Astrocyte (in vitro differentiated cells and primary cell): ENCODE data around the gene RFTN1. TPM values are rescaled to one million over a fixed set of nuclear protein-coding genes. Genes with fewer than 3 reads are reported as not detected.

Source experiments
- DNase-seq: peaks from one replicate; pipeline ENCODE4 v3.0.0-alpha.2; 2010; ENCODE audit warnings: low read depth
- FAIRE-seq: peaks from 2 replicates; lab custom pipeline; 2011; peaks lifted over from hg19 to GRCh38; lab: Jason Lieb, UNC
- H2AFZ ChIP-seq: 2 replicates; pipeline ENCODE4 v1.6.0; 2012; ENCODE audit warnings: low read depth, low read length, inconsistent platforms
- H3K27ac ChIP-seq: 2 replicates; pipeline ENCODE4 v1.5.1; 2011; ENCODE audit warnings: low read depth, low read length, inconsistent platforms
- H3K27me3 ChIP-seq: 2 replicates; pipeline ENCODE4 v1.6.0; 2011; ENCODE audit warnings: low read length, inconsistent platforms; ENCODE audit not compliant: insufficient read depth
- H3K36me3 ChIP-seq: 2 replicates; pipeline ENCODE4 v1.5.1; 2011; ENCODE audit warnings: low read length, inconsistent platforms; ENCODE audit not compliant: insufficient read depth
- H3K4me1 ChIP-seq: 2 replicates; pipeline ENCODE4 v1.5.1; 2011; ENCODE audit warnings: low read length, inconsistent platforms; ENCODE audit not compliant: insufficient read depth
- H3K4me2 ChIP-seq: 2 replicates; pipeline ENCODE4 v1.6.0; 2012; ENCODE audit warnings: low read length, inconsistent platforms
- H3K4me3 ChIP-seq: 2 replicates; pipeline ENCODE4 v1.5.1; 2011; ENCODE audit warnings: low read depth, mild to moderate bottlenecking, low read length, inconsistent platforms; ENCODE audit not compliant: insufficient read depth
- H3K79me2 ChIP-seq: 2 replicates; pipeline ENCODE4 v1.6.0; 2012; ENCODE audit warnings: mild to moderate bottlenecking, low read length, inconsistent platforms; ENCODE audit not compliant: insufficient read depth
- H3K9ac ChIP-seq: 2 replicates; pipeline ENCODE4 v1.6.0; 2012; ENCODE audit warnings: mild to moderate bottlenecking, low read length, inconsistent platforms
- H3K9me3 ChIP-seq: 2 replicates; pipeline ENCODE4 v1.5.1; 2012; ENCODE audit warnings: low read depth, mild to moderate bottlenecking, low read length, inconsistent platforms; ENCODE audit not compliant: insufficient read depth
- H4K20me1 ChIP-seq: 2 replicates; pipeline ENCODE4 v1.6.0; 2012; ENCODE audit warnings: low read length, inconsistent platforms; ENCODE audit not compliant: insufficient read depth
- H3K27ac Mint-ChIP-seq: one replicate; pipeline ENCODE4 v1.8.0; 2021; ENCODE audit warnings: mild to moderate bottlenecking, mixed read lengths; ENCODE audit not compliant: unreplicated experiment
- H3K27me3 Mint-ChIP-seq: one replicate; pipeline ENCODE4 v1.8.0; 2021; ENCODE audit warnings: low read depth, mixed read lengths; ENCODE audit not compliant: unreplicated experiment
- H3K36me3 Mint-ChIP-seq: one replicate; pipeline ENCODE4 v1.8.0; 2021; ENCODE audit warnings: low read depth, mixed read lengths; ENCODE audit not compliant: unreplicated experiment
- H3K4me1 Mint-ChIP-seq: one replicate; pipeline ENCODE4 v1.8.0; 2021; ENCODE audit warnings: low read depth, mixed read lengths; ENCODE audit not compliant: unreplicated experiment
- H3K4me3 Mint-ChIP-seq: one replicate; pipeline ENCODE4 v1.8.0; 2021; ENCODE audit warnings: mild to moderate bottlenecking, moderate library complexity, mixed read lengths; ENCODE audit not compliant: unreplicated experiment
- H3K9me3 Mint-ChIP-seq: one replicate; pipeline ENCODE4 v1.8.0; 2021; ENCODE audit warnings: mild to moderate bottlenecking, mixed read lengths; ENCODE audit not compliant: unreplicated experiment
- CTCF ChIP-seq: IDR thresholded peaks from 2 replicates; pipeline ENCODE4 v1.5.1; 2011; ENCODE audit warnings: low read depth, mild to moderate bottlenecking, inconsistent platforms, low read length, moderate library complexity; ENCODE audit not compliant: insufficient read depth
- EZH2 ChIP-seq: IDR thresholded peaks from 2 replicates; pipeline ENCODE4 v1.6.1; 2012; ENCODE audit warnings: mild to moderate bottlenecking, low read length, inconsistent platforms; ENCODE audit not compliant: insufficient read depth
- total RNA-seq: library from RNA; stranded (reverse); gene quantifications from 2 replicates; pipeline ENCODE4 v1.2.1, GENCODE V29; 2021

RFTN1 gene
- total RNA-seq, 1 donor from 2014 or later, result 49.5 TPM

- Mint-ChIP-seq H3K27ac (peak overlapping the region; percentile 34), H3K9me3 (peaks cover 2% of the 10 kb centered on the region)
- H3K79me2 ChIP-seq, result peaks cover 38% of the 10 kb centered on the region
These were observed 48.9 kb downstream of the RFTN1 start for GRCh38 chr3:16464511-16465148.

GRCh38 chr3:16463914-16464313 is 49.6 kb downstream of the RFTN1 start:
- Histone ChIP-seq H3K4me2 (no peak overlapping the region), H3K9ac (no peak overlapping the region), H3K9me3 (no peaks in the 10 kb centered on the region), H3K4me1 (peaks cover 12% of the 10 kb centered on the region), H3K36me3 (no peaks in the 10 kb centered on the region), H4K20me1 (peaks cover 16% of the 10 kb centered on the region), H2AFZ (no peak overlapping the region), H3K79me2 (peaks cover 32% of the 10 kb centered on the region), H3K27me3 (no peaks in the 10 kb centered on the region), H3K27ac (no peak overlapping the region), H3K4me3 (no peak overlapping the region)
- H3K4me3 Mint-ChIP-seq, result no peak overlapping the region
- H3K4me1 Mint-ChIP-seq, result peaks cover 37% of the 10 kb centered on the region
- H3K27me3 Mint-ChIP-seq, result no peaks in the 10 kb centered on the region
- TF ChIP-seq EZH2, result no peak
- TF ChIP-seq CTCF, result no peak
- peaks cover 10% of the 10 kb centered on the region for H3K36me3 Mint-ChIP-seq
- FAIRE-seq (no peak), DNase-seq (no peak)
- H3K9me3 Mint-ChIP-seq, result no peaks in the 10 kb centered on the region
- H3K27ac Mint-ChIP-seq, result no peak overlapping the region

More at GRCh38 chr3:16464511-16465148, 48.9 kb downstream of the RFTN1 start:
- Histone ChIP-seq H2AFZ (no peak overlapping the region), H3K27me3 (no peaks in the 10 kb centered on the region), H3K9ac (no peak overlapping the region), H3K27ac (no peak overlapping the region), H3K9me3 (no peaks in the 10 kb centered on the region), H3K36me3 (no peaks in the 10 kb centered on the region), H3K4me1 (peaks cover 13% of the 10 kb centered on the region), H3K4me2 (no peak overlapping the region), H4K20me1 (peaks cover 20% of the 10 kb centered on the region), H3K4me3 (no peak overlapping the region)
- DNase-seq (peak; percentile 64), FAIRE-seq (no peak)
- TF ChIP-seq EZH2 (no peak), CTCF (no peak)
- no peak overlapping the region for H3K4me3 Mint-ChIP-seq
- H3K36me3 Mint-ChIP-seq, result peaks cover 13% of the 10 kb centered on the region
- H3K27me3 Mint-ChIP-seq, result no peaks in the 10 kb centered on the region
- peaks cover 37% of the 10 kb centered on the region for H3K4me1 Mint-ChIP-seq

GRCh38 chr3:16463119-16463518 is 50.4 kb downstream of the RFTN1 start:
- peaks cover 34% of the 10 kb centered on the region for H3K4me1 Mint-ChIP-seq
- Histone ChIP-seq H2AFZ (no peak overlapping the region), H3K9ac (no peak overlapping the region), H3K4me1 (peaks cover 5% of the 10 kb centered on the region), H3K27me3 (no peaks in the 10 kb centered on the region), H3K4me3 (no peak overlapping the region), H3K79me2 (peaks cover 32% of the 10 kb centered on the region), H3K4me2 (no peak overlapping the region), H3K9me3 (no peaks in the 10 kb centered on the region), H3K36me3 (no peaks in the 10 kb centered on the region), H3K27ac (no peak overlapping the region), H4K20me1 (peaks cover 19% of the 10 kb centered on the region)
- H3K27me3 Mint-ChIP-seq, result no peaks in the 10 kb centered on the region
- TF ChIP-seq EZH2, result no peak
- TF ChIP-seq CTCF, result no peak
- H3K36me3 Mint-ChIP-seq, result peaks cover 8% of the 10 kb centered on the region
- no peak for FAIRE-seq
- DNase-seq, result no peak
- H3K4me3 Mint-ChIP-seq, result no peak overlapping the region
- H3K27ac Mint-ChIP-seq, result no peak overlapping the region
- no peaks in the 10 kb centered on the region for H3K9me3 Mint-ChIP-seq
